ENCODE data around the gene CYP26B1. TPM values are rescaled to one million over a fixed set of nuclear protein-coding genes. Genes with fewer than 3 reads are reported as not detected.

CYP26B1 gene, protein sequence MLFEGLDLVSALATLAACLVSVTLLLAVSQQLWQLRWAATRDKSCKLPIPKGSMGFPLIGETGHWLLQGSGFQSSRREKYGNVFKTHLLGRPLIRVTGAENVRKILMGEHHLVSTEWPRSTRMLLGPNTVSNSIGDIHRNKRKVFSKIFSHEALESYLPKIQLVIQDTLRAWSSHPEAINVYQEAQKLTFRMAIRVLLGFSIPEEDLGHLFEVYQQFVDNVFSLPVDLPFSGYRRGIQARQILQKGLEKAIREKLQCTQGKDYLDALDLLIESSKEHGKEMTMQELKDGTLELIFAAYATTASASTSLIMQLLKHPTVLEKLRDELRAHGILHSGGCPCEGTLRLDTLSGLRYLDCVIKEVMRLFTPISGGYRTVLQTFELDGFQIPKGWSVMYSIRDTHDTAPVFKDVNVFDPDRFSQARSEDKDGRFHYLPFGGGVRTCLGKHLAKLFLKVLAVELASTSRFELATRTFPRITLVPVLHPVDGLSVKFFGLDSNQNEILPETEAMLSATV
- 10 to 100 TPM; 14.0 to 17.5 (median 15.7) TPM for polyA plus RNA-seq (ENCODE audit: insufficient read length in 4 of 4)

DNA sequence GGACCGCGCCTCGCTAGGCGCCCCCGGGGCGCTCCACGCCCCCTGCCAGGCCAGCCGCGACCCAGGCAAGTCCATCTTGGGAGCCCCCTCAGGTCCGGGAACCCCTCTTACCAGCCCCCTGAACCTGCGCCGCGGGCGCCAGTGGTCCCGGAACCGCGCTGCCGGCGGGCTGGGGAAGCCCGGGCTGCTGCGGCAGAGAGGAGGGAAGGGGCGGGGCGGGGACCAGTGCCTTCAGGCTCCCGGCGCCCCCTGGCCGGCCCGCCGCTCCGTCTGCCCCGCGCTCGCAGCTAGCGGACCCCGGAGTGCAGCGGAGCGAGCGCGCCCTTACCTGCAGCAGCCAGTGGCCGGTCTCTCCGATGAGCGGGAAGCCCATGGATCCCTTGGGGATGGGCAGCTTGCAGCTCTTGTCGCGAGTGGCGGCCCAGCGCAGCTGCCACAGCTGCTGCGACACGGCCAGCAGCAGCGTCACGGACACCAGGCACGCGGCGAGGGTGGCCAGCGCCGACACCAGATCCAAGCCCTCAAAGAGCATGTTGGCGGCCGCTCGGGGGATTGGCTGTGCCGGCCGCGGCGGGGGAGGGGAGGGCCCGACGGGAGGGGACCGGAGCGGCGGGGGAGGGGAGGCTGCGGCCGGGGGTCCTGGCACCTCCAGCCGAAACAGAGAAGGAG, at the start of gene CYP26B1:
Gene CYP26B1 (minus strand): TSS at position 560 of the 669 bp plus-strand sequence. CDS start 28 bp downstream, at position 532.
- DNase-seq (ENCODE audit: low read depth in 4 of 4, low spot score in 3 of 4) = no peak

DNA sequence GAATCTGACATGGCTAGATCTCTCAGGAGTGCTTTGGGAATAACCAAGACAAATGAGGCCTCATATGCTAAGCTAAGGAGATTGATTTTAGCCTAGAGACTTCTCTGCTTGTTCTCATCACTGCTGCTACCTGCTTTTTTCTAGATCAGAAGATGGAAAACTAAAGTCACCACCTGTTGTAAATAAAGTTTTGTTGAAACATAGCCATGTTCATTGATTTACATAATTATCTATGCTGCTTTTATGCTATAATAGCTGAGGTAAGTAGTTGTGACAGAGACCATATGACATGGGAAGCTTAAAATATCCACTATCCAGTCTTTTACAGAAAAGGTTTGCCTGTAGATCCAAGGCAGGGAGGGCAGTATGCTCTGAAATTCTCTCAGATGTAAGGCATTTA, 46.1 kb upstream of the CYP26B1 start:
- DNase-seq (ENCODE audit: low read depth in 4 of 4, low spot score in 3 of 4) = no peak

DNA sequence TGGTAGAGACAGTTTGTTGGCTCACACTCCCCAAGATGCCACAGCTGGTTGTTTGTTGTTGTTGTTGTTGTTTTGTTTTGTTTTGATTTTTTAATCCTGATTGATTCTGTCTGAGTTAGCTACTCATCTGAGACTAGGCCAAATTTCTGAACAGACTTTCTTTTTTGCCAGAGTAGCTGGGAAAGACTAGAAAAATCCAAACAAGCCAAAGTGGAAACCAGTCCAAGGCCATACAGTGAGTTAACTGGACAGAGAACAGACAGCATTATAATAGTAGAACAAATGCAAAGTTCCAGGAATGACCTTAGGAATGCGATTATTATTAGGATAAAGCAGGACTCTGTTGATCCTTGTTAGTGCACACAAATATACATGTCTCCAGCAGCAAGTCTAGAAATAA, 43.8 kb upstream of the CYP26B1 start:
- no peak for DNase-seq (ENCODE audit: low read depth in 4 of 4, low spot score in 3 of 4)

DNA sequence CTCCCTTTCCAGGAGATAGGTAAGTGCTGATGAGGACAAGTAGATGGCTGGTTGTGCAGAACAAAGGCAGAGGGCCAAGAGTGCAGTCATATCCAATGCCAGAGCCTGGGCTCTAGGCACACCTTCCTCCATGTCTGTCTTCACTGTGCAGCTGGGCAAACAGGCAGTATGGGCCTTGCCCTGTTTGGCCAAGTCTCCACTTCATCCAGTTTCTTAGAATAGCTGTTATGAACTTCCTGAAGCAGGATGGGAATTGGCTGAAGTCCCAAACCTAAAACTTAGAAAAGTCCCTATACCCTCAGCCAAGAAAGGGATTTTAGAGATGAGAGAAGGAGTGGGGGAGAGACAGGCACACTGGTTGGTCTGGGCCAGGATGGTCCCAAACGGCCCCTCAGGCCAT, 37.5 kb upstream of the CYP26B1 start:
- DNase-seq (ENCODE audit: low read depth in 4 of 4, low spot score in 3 of 4) = no peak

DNA sequence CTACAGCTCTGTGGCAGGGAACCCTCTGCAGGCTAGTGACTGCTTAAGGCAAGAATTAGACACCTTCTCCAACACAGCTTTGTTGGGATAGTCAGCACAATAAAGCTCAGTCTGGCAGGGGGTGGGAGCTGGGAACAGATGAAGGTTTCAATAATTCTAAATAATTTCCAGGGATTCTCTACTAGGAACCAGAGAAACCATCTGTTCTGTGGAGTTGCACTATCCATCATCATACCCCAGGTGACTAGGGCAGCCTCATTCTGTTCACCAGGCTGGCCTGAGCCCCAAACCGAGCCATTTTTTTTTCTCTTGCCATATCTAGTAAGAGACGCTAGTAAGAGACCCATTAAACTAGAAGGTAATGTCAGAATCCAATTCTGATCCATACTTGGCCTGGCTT, 35.8 kb upstream of the CYP26B1 start:
- DNase-seq (ENCODE audit: low read depth in 4 of 4, low spot score in 3 of 4) = no peak

DNA sequence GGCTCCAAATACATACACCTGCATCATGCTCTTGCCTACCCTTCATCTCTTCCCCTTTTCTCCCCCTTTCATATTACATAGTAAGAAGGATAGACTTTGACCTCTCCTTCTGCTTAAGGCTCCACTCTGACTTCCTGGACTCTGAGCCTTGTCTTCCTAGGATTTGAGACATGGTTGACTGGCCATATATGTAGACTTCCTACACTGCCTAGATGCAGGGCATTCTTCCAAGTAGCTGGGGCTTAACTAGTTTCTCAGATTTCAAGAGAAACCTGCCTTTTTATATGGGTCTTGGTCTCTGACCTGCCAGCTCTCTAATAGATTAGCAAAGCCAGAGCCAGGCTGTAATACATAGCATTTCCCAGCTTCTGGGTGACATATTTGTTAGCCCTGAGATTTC, 35.4 kb upstream of the CYP26B1 start:
- DNase-seq (ENCODE audit: low read depth in 4 of 4, low spot score in 3 of 4) = peak in 2 of 4 donors; percentile 36 to 45

DNA sequence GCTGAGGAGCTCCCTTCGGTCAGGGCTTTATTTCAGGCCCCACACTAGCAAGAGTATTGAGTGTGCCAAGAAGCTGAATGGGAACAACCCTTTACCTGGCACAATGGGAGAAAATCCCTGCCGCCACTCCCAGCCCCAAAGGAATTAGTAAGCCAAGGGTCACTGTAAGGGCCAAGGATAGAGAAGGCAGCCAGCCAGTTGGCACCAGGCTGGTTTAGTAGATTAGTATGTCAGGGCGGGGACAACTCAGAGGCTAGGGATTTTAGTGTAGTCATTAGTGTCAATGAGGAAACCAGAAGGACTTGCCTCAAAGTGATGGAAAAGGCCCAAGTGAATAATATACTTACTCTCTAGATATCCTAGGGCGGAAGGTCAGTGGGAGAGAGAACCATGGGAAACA, 34.9 kb upstream of the CYP26B1 start:
- no peak for DNase-seq (ENCODE audit: low read depth in 4 of 4, low spot score in 3 of 4)

DNA sequence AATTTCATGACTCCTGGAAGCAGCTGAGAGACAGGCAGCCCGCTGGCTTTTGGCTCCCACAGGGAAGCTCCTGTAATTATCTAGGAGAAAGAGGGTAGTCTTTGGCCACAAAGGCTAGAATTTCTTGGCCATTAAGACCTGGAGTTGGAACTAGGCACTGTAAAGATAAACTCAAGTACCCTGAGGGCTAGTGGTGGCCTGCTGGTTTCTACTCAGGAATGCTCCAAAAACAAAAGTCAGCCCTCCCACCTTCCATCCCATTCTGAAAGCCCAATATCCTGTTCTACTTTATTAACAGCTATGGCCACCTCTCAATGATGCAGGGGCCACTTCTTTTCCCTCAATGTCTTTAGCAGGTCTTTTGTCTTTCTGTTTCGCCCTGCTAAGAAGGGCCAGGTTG, 34.0 kb upstream of the CYP26B1 start:
- DNase-seq (ENCODE audit: low read depth in 4 of 4, low spot score in 3 of 4) = no peak

DNA sequence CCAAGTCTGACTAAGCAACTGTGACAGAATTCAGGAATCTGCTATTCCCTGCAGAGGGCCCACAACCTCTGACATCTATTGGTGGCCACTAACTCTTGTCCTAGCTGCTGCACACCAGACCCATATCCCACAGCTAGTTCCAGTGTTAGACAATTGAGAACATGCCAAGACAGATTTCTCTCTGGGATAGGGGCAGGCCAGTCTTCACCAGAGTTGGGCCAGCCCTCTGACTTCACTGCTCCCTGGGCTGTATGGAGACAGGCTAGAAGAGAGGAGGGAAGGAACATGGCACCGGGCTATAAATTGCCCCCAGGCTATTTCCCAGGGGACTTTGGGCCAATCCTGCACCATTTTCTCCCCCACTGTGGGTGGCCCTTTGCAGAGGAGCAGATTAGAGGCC, 32.7 kb upstream of the CYP26B1 start:
- DNase-seq (ENCODE audit: low read depth in 4 of 4, low spot score in 3 of 4) = no peak

DNA sequence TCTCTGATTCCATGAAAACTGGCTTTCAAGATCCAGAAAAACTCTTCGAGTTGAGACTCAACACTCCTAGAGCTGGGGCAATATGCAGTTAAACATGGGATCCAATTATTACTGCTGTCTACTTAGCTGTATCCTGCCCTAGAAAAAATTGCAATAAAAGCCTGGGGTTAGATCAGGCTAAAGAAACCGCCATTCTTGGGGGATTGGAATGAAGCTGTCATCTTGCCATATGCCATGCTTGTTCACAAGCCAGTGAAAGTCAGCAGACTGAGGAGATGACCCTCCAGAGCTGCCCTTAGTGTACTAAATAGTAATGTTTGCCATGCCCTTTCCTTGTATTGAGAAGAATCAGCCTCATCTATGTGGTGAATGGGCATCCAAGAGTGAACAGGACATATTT, 30.9 kb upstream of the CYP26B1 start:
- no peak for DNase-seq (ENCODE audit: low read depth in 4 of 4, low spot score in 3 of 4)

DNA sequence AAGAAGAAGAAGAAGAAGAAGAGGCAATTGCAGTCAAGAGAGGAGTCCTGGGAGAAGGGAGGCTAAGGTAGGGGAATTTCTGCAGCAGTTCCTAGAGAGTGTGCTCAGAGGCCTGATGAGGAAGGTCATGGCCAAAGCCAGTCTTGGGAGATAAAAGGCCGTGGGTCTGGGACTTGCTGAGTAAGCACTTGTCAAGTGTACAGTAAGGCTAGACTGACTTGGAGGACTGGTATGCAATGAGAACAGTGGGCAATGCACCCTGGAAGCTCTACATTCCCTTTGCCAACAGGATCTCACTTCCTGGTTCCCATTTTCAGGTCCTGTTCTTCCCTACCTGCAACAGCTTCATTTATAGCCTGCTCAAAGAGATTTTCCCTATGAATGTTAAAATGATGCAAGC, 28.6 kb upstream of the CYP26B1 start:
- no peak for DNase-seq (ENCODE audit: low read depth in 4 of 4, low spot score in 3 of 4)

DNA sequence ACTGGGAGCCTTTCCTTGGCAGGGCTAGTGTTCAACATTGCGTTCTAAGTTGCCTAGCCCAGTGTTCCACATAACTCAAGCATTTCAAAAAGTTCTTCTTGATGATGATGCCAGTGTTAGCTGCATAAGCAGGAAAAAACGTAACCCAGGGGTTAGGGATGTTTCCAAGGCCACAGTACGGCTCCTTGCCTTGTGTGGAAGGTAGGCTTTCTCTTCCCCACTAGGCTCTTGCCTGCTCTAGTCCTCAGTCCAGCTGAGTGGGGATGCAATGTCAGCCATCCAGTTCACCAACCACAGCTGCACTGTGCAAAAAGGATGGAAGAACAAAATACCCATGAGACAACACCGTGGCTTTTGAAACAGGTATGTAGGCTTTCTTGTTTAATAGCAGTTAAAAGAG, 28.0 kb upstream of the CYP26B1 start:
- DNase-seq (ENCODE audit: low read depth in 4 of 4, low spot score in 3 of 4) = no peak

DNA sequence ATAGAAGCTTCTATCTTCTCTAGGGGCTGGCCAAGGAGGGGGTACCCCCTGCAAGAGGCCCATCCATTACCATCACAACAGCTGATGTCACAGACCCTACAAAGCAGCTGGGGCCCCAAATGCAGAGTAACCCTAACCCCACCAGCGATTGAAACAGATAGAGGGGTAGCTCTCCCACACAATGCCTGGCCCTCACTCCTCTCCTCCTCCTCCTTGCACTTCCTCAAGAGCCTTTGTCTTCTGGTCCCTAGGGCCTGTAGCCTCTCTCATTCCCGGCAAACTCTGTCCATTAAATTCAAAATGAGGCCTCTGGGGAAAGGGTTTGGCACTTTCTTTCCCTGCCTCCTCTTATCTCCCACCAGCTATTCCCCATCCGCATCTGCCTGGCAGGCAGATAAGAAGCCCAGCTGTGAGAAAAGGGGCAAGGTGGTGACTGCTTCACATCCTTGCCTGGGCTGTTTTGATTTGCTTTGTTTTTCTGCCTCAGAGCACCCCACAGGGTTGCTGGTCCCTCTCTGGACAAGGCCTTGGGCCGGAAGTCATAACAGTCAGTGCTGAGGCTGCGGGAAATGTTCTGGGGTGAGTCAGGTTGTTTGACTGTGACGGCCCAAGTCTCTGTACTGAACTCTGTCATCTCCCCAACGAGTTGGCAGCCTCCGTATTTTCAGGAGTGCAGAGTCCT, 26.1 kb upstream of the CYP26B1 start:
- no peak for DNase-seq (ENCODE audit: low read depth in 4 of 4, low spot score in 3 of 4)

DNA sequence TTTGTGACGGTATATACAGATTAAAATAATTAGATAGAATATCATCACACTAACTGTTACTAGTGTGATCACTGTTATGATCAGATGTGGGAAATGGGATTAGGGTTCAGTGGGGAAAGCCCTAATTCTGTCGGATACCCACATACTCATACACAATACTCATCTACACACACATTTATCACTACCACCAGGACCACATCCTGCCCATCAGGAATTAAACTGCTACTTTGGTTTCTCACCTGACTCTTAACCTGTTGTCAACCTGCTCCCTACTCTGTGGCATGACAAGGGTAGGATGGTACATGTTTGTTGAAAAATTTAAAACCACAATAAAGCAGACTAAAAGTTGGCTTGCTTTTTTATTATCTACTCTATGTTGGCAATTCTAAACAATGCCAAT, 24.8 kb upstream of the CYP26B1 start:
- no peak for DNase-seq (ENCODE audit: low read depth in 4 of 4, low spot score in 3 of 4)

DNA sequence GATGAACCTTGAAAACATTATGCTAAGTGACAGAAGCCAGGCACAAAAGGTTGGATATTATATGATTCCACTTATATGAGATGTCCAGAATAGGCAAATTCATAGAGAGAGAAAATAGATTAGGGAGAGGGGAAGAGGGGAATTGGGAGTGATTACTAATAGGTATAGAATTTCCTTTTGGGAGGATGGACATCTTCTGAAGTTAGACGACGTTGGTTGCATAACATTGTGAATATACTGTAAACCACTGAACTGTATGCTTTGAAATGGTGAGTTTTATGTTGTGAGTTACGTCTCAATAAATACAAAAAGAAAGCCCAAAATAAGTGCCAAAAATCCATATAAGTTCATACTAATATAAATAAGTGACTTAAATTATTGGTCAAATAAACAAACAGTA, 18.6 kb upstream of the CYP26B1 start:
- DNase-seq (ENCODE audit: low read depth in 4 of 4, low spot score in 3 of 4) = no peak

DNA sequence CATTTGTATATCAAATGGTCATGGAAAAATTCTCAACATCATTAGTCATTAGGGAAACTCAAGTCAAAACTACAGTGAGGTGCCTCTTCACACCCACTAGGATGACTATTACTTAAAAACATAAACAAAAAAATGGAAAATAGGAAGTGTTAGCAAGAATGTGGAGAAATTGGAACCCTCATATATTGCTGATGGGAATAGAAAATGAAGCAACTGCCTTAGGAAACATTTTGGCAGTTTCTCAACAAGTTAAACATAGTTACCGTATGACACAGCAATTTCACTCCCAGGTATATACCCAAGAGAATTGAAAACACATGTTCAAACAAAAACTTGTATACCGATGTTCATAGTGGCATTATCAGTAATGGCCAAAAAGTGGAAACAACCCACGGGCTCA, 18.1 kb upstream of the CYP26B1 start:
- DNase-seq (ENCODE audit: low read depth in 4 of 4, low spot score in 3 of 4) = no peak

DNA sequence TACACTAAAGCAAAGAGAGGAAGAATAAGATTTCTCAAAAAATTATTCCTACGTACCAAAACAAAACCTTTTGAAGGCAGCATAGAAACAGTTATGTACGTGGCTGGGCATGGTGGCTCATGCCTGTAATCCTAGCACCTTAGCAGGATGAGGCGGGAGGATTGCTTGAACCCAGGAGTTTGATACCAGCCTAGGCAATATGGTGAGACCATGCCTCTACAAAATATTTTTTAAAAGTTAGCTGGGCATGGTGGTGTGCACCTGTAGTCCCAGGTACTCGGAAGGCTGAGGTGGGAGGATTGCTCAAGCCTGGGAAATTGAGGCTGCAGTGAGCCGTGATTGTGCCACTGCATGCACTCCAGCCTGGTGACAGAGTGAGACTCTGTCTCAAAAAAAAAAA, 14.9 kb upstream of the CYP26B1 start:
- DNase-seq (ENCODE audit: low read depth in 4 of 4, low spot score in 3 of 4) = no peak

DNA sequence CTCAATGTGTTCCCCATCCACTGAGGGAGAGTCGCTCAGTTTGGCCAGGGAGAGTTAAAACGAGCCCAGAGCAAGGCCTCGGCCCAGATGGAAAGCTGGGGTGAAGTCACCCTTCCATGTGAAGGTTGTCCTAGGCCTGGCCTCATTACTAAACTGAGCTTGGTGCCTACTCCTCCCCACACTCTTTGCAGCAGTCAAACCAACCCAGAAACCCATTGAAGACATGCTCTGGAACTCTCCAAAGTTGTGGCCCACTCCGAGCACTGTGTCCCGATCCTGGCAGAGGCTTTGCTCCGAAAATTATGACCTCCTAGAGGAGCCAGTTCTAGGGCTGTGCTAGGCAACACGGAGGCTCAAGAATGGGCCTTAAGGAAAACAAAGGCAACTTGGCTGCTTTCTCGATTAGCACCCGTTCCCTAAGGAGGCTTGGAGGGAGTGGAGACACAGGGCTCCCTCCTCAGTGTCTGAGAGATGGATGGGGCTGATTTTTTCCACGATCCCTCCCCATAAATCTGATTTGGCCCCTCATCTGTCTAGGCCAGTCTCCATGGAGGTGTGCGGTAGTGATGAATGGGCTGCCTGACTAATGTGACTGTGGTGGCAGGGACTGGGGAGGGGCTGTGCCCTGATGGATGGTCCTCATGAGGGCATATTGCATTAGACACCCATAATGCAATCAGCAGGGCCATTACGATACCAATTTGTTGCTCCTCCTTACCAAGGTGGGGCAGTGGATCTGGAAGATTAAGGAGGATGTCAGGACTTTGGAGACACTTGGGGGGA, 11.7 kb upstream of the CYP26B1 start:
- DNase-seq (ENCODE audit: low read depth in 4 of 4, low spot score in 3 of 4) = no peak

DNA sequence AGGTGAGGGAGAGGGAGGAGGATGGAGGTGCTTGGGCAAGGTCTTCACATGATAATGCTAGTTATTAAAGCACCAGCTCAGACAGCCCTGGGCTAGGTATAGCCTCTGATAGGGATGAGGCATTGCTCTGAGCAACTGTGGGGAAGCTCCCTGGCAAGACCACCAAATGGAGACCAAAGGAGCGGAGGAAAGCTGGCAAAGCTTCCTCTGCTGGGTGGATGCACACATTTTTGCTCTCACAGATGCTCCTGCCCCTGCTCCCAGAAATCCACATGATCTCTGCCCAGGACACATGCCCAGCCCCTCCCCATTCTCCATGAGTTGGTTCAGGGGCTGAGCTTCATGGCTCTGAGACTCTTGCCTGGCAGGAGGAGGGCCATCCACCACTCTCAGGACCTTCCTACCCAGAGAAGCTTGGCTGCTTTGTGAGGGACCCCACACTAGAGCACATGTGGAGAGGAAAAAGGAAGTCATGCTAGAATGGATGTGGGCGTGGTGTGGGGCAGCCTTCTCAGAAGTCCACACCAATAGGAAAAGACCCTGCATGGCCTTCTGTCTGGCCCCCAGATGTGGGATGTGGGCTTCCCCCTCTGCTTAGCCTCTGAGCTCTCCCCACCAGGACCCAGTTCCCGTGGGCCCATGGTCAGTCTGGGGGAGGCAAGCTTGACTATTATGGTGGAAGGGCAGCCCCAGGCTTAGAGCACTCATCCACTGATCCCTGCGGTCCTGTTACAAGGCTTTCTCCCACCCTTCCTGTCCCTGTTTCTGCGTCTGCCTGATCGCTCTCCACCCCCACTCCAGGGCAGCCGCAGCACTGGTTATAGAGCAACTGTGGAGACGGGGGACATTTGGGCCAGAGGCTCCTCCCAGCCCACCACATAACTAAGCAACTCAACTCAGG, 10.5 kb upstream of the CYP26B1 start:
- DNase-seq (ENCODE audit: low read depth in 4 of 4, low spot score in 3 of 4) = no peak

DNA sequence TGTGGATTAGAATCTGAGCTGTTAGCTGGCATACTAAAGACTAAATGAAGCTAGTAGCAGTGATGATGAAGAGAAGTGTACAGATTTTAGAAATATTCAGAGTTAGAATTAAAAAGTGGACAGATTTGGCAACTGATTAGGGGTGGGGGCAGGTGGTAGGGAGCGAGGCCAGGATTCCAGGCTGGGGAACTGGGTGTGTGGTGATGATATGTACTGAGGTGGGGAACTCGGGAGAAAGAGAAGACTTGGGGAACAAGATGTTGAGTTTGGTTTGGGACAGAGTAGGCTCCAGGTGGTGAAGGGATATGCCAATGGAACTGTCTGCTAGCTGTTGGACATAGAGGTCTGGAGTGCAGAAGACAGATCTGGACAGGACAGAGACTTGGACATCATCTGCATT, 9.2 kb upstream of the CYP26B1 start:
- DNase-seq (ENCODE audit: low read depth in 4 of 4, low spot score in 3 of 4) = no peak
